ENCODE results near the gene STX2.

The STX2 gene

GRCh38 chr12:130816097-130816496 lies 23.0 kb downstream of the STX2 start:
- no peak for FAIRE-seq
- DNase-seq (ENCODE audit: insufficient read length, low spot score), result no peak
- no peak for TF ChIP-seq CTCF (IDR thresholded peaks at IDR 0.05; ENCODE audit: insufficient read depth, missing control alignments)

- DNase-seq (ENCODE audit: insufficient read length, low spot score), result no peak
- no peak for TF ChIP-seq CTCF (IDR thresholded peaks at IDR 0.05; ENCODE audit: insufficient read depth, missing control alignments)
- FAIRE-seq, result peak; percentile 44
These were observed 23.9 kb downstream of the STX2 start for GRCh38 chr12:130815028-130815741.

- no peak for TF ChIP-seq CTCF (IDR thresholded peaks at IDR 0.05; ENCODE audit: insufficient read depth, missing control alignments)
- FAIRE-seq (no peak), DNase-seq (ENCODE audit: insufficient read length, low spot score) (no peak)
These were observed 25.1 kb downstream of the STX2 start for GRCh38 chr12:130813949-130814348.

- no peak for TF ChIP-seq CTCF (IDR thresholded peaks at IDR 0.05; ENCODE audit: insufficient read depth, missing control alignments)
- FAIRE-seq, result no peak
- no peak for DNase-seq (ENCODE audit: insufficient read length, low spot score)
These were observed 25.6 kb downstream of the STX2 start for GRCh38 chr12:130813436-130813835.

DNA sequence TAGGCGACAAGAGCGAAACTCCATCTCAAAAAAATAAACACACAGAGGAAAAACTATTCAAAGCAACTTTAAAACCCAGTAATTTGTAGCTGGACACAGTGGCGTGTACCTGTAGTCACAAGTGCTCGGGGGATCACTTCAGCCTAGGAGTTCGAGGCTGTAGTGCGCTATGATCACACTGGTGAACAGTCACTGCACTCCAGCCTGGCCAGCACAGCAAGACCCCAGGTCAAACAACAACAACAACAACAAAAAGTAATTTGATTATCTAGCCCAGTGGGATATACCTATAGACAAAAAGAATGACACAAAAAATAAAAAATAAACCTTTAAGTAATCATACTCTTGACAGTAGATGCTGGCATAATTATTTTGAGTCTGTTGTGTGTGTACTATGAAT lies 29.3 kb downstream of the STX2 start:
- TF ChIP-seq CTCF (IDR thresholded peaks at IDR 0.05; ENCODE audit: insufficient read depth, missing control alignments), result no peak
- DNase-seq (ENCODE audit: insufficient read length, low spot score) (no peak), FAIRE-seq (no peak)

DNA sequence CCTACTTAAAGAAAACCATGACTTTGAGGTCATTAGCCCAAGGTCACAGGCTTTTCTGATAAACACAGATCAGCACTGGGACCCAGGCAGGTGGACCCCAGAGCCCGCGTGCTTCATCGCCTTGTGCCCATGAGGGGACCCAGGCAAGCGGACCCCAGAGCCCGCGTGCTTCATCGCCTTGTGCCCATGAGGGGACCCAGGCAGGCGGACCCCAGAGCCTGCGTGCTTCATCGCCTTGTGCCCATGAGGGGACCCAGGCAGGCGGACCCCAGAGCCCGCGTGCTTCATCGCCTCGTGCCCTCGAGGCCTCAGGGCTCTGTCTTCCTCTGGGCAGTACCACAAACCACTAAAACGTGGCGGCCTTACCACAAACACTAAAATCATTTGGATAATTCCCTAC lies 31.7 kb downstream of the STX2 start:
- FAIRE-seq (no peak), DNase-seq (ENCODE audit: insufficient read length, low spot score) (no peak)
- no peak for TF ChIP-seq CTCF (IDR thresholded peaks at IDR 0.05; ENCODE audit: insufficient read depth, missing control alignments)

DNA sequence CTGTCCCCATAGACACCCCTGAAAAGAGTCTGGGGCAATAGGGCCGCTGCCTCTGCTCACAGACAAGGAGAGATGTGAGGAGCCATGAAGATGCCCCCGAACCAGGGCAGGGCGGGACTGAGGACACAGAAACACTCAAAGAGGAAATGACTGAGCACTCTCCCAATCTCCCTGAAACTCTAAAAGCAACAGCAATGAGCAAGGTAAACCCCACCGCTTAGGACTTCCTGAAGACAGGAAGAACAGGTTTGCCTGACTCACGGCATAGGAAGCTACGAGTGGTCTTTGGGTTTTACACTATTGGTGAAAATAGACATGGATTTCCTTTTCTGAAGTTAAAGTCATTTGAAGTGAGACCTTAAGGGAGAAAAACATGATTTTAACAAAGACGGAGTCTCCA lies 32.5 kb downstream of the STX2 start:
- TF ChIP-seq CTCF (IDR thresholded peaks at IDR 0.05; ENCODE audit: insufficient read depth, missing control alignments), result no peak
- FAIRE-seq (no peak), DNase-seq (ENCODE audit: insufficient read length, low spot score) (no peak)

Measured in D721Med (cell line).